ENCODE data around the gene KRT84. TPM values are rescaled to one million over a fixed set of nuclear protein-coding genes. Genes with fewer than 3 reads are reported as not detected.

Gene KRT84
- total and polyA plus RNA-seq, 9 of the 15 experiments (the other 6 are each of a cell fraction or from before 2014, with no cell fraction given), result not detected

DNA sequence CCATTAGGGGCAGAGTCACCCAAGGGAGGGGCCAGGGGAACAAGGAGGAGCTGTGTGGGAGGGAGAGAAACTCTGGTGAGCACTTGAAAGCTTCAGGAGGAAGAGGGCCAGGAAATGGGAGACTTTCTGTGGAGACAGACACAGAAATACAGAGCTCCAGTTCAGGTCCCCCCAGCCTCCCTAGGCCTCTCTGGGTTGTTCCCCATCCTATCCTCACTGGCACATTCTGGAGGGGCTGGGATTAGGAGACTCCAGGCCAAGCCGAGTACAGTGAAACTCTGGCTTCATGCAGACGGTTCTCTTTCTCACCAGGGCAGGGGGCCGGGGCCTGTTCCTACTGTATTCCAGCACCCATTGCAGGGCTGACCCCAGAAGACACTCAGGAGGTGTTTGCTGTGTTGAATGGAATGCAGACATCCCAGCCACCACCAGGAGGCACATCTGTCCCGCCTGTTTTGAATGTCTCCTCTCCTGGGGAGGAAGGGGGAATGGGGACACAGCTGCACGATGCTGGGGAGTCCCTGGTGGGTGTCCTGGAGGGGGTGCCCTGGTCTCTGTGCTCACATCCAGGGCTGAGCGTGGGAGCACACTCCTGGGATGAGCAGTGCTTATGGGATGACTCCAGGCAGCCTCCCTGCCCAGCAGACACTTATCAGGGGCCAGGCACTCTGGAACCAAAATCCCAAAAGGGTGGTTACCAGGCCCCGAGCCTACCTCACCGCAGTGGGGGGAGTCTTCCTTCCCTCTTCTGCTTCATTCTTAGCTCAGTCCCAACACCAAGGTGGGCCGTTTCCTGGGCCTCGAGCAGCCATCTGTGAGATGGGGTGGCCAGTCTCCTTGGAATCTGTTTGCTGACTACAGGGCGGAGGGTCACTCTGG lies 5.5 kb upstream of the KRT84 start (continued):
- TF ChIP-seq, protein P1, sequence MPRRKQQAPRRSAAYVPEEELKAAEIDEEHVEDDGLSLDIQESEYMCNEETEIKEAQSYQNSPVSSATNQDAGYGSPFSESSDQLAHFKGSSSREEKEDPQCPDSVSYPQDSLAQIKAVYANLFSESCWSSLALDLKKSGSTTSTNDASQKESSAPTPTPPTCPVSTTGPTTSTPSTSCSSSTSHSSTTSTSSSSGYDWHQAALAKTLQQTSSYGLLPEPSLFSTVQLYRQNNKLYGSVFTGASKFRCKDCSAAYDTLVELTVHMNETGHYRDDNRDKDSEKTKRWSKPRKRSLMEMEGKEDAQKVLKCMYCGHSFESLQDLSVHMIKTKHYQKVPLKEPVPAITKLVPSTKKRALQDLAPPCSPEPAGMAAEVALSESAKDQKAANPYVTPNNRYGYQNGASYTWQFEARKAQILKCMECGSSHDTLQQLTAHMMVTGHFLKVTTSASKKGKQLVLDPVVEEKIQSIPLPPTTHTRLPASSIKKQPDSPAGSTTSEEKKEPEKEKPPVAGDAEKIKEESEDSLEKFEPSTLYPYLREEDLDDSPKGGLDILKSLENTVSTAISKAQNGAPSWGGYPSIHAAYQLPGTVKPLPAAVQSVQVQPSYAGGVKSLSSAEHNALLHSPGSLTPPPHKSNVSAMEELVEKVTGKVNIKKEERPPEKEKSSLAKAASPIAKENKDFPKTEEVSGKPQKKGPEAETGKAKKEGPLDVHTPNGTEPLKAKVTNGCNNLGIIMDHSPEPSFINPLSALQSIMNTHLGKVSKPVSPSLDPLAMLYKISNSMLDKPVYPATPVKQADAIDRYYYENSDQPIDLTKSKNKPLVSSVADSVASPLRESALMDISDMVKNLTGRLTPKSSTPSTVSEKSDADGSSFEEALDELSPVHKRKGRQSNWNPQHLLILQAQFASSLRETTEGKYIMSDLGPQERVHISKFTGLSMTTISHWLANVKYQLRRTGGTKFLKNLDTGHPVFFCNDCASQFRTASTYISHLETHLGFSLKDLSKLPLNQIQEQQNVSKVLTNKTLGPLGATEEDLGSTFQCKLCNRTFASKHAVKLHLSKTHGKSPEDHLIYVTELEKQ (CRISPR knock-in tag; IDR thresholded peaks at IDR 0.05), result no peak

DNA sequence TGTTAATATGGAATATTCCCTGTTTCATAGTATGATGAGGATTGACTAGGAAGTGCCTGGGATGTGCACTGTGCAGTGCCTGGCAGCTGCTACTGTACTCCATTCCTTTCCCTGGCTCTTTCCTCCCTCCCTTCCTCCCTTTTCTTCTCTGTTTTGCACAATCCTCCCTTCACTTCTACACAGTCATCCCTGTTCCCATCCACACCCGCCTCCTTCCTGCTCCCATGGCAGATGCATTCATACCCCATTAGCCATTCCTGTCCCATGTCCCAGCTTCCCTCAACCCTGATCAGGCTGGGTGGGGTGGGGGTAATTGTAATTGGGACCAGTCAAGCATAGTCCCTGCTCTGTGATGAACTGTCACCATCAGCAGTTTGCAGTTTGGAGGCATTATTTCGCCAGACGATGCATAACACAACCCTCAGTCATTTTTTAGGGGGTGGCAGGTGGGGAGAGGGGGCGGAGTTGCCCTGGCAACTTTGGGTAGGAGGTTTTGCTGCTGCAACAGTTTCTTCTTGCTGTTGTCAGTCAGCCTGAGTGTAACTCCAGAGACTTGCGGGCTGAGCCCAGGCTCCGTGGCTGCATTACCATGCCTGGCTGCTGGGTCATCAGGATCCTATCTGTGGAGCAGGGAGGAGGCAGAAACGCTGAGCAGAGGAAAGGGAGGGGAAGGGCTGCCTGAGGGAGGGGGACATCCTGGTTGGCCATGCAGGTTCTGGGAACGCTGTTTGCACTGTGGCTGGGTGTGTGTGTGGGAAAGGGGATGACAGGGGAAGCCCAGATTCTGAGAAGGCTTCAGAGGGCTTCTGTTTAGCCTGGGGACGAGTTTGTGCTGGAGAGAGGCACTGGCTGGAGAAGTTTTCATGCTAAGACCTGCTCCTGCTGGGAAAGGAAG lies 4.1 kb upstream of the KRT84 start:
- no peak overlapping the region for H3K27ac ChIP-seq (ENCODE audit: extremely low read depth, low read depth, low read length)
- no peaks in the 10 kb centered on the region for H3K9me3 ChIP-seq (replicated peaks; ENCODE audit: control insufficient read depth, insufficient read depth, low read depth, low read length)
- H3K36me3 ChIP-seq (ENCODE audit: control insufficient read depth, insufficient read depth, low read length), result no peaks in the 10 kb centered on the region
- no peaks in the 10 kb centered on the region for H3K9me1 ChIP-seq (ENCODE audit: control insufficient read depth, insufficient read depth, low read length)
- H3K79me2 ChIP-seq (ENCODE audit: control insufficient read depth, insufficient read depth, low read length), result no peaks in the 10 kb centered on the region
- no peak for DNase-seq (ENCODE audit: extremely low read depth in 1 of 4, low spot score in 3 of 4)
- BruUV-seq (replicated peaks), result no TSS peak
- TF ChIP-seq, protein P2, sequence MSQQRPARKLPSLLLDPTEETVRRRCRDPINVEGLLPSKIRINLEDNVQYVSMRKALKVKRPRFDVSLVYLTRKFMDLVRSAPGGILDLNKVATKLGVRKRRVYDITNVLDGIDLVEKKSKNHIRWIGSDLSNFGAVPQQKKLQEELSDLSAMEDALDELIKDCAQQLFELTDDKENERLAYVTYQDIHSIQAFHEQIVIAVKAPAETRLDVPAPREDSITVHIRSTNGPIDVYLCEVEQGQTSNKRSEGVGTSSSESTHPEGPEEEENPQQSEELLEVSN (IDR thresholded peaks at IDR 0.05; ENCODE audit: borderline replicate concordance in 1 of 2, extremely low read depth in 1 of 2, insufficient read depth in 1 of 2, insufficient read length in 1 of 2, low read depth in 1 of 2, low read length in 1 of 2, poor library complexity in 1 of 2, severe bottlenecking in 1 of 2), result no peak
- no peak for TF ChIP-seq TCFL5 (CRISPR knock-in tag; conservative IDR thresholded peaks at IDR 0.05)
- TF ChIP-seq PHTF2 (CRISPR knock-in tag; IDR thresholded peaks at IDR 0.05), result no peak
- TF ChIP-seq ZNF239 (CRISPR knock-in tag; IDR thresholded peaks at IDR 0.05), result no peak
- TF ChIP-seq, protein P3, sequence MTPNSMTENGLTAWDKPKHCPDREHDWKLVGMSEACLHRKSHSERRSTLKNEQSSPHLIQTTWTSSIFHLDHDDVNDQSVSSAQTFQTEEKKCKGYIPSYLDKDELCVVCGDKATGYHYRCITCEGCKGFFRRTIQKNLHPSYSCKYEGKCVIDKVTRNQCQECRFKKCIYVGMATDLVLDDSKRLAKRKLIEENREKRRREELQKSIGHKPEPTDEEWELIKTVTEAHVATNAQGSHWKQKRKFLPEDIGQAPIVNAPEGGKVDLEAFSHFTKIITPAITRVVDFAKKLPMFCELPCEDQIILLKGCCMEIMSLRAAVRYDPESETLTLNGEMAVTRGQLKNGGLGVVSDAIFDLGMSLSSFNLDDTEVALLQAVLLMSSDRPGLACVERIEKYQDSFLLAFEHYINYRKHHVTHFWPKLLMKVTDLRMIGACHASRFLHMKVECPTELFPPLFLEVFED (CRISPR knock-in tag; conservative IDR thresholded peaks at IDR 0.05), result no peak
- TF ChIP-seq EP300 (IDR thresholded peaks at IDR 0.05; ENCODE audit: low read length), result no peak
- TF ChIP-seq ZNF274 (IDR thresholded peaks at IDR 0.05; ENCODE audit: borderline replicate concordance, low read depth, low read length), result no peak
- no peak for TF ChIP-seq MTF1 (CRISPR knock-in tag; IDR thresholded peaks at IDR 0.05; ENCODE audit: borderline replicate concordance)
- POLR2A ChIA-PET, result no interaction called here
- no peak for ATAC-seq
- in situ Hi-C loops (cut with MboI) (no loop called here), intact Hi-C loops (cut with micrococcal nuclease) (no loop called here)
- peaks cover 0 to 34% of the 10 kb centered on the region in 2 experiments; a peak in 2 of 5 replicates for H3K27me3 ChIP-seq (ENCODE audit: control insufficient read depth in 2 of 2, insufficient read depth in 2 of 2, low read length in 2 of 2)
- H2AFZ ChIP-seq (ENCODE audit: low read depth, low read length), result no peak overlapping the region
- no peaks in the 10 kb centered on the region for H3K4me1 ChIP-seq (replicated peaks in 1 of 2; ENCODE audit: control insufficient read depth in 2 of 2, insufficient read depth in 2 of 2, low read length in 2 of 2)
- H3K4me2 ChIP-seq (ENCODE audit: insufficient read depth, low read length), result no peak overlapping the region
- WGBS (ENCODE audit: insufficient coverage, low coverage, missing lambda C conversion rate), result 1% methylated on average over 9 of the region's 9 CpGs
- no peak overlapping the region for H3K9ac ChIP-seq (ENCODE audit: insufficient read depth in 1 of 2, low read depth in 2 of 2, low read length in 2 of 2)
- CTCF ChIA-PET (ENCODE audit: low intra/inter-chr PET ratio), result interaction anchor here (1.2 kb wide), 1 partner anchor 490 kb away, joined by 5 read pairs; no protein-coding TSS in a partner anchor
- H3K4me3 ChIP-seq, result no peak overlapping the region
- H4K20me1 ChIP-seq (replicated peaks; ENCODE audit: control insufficient read depth, insufficient read depth, low read length), result 0 out of 2 replicates have a peak, but pooled peaks cover 4% of the 10 kb centered on the region
- no peak for FAIRE-seq
